Common myeloid progenitor, CD34-positive (primary cell): Measurements from ENCODE around the gene SLC4A4.

Source experiments
- CTCF ChIA-PET: fragments of 350-600 bp; sonication (Branson Sonifier 250); formaldehyde crosslinking; loops from one replicate; lab custom pipeline; 2021; ENCODE audit warnings: antibody characterized with exemption; lab: Charles Lee
- POLR2A ChIA-PET: fragments of 350-600 bp; sonication (Branson Sonifier 250); formaldehyde crosslinking; loops from one replicate; lab custom pipeline; 2021; ENCODE audit warnings: antibody characterized with exemption; lab: Charles Lee
- DNase-seq, 3 donors: peaks; one replicate each; pipeline versions ENCODE4 v3.0.0 to v3.0.0-alpha.2; 2013
- H3K27ac ChIP-seq, 2 experiments: 1 replicate in 1 of 2; 2 replicates in 1 of 2; pipeline ENCODE4 v1.7.0; 2013; ENCODE audit warnings: inconsistent platforms in 2 of 2, low read length in 2 of 2, mild to moderate bottlenecking in 2 of 2, low read depth in 1 of 2, moderate library complexity in 1 of 2; ENCODE audit not compliant: severe bottlenecking in 2 of 2, insufficient read depth in 1 of 2, poor library complexity in 1 of 2
- H3K27me3 ChIP-seq, 5 experiments: replicated peaks in 2 of 5; 1 replicate in 3 of 5; 2 replicates in 2 of 5; pipeline versions ENCODE4 v1.6.1 to v1.7.0; 2013; ENCODE audit warnings: low read length in 4 of 5, mild to moderate bottlenecking in 2 of 5, moderate library complexity in 2 of 5, inconsistent platforms in 1 of 5; ENCODE audit not compliant: insufficient read depth in 5 of 5, control insufficient read depth in 4 of 5
- H3K36me3 ChIP-seq, 4 experiments: 1 replicate in 2 of 4; 2 replicates in 2 of 4; pipeline versions ENCODE4 v1.6.1 to v1.7.0; 2013; ENCODE audit warnings: low read length in 3 of 4, control low read depth in 1 of 4, mild to moderate bottlenecking in 1 of 4; ENCODE audit not compliant: control insufficient read depth in 4 of 4, insufficient read depth in 4 of 4
- H3K4me1 ChIP-seq, 4 experiments: 1 replicate in 3 of 4; 2 replicates in 1 of 4; pipeline versions ENCODE4 v1.6.1 to v1.7.1; 2013; ENCODE audit warnings: low read length in 3 of 4, mild to moderate bottlenecking in 3 of 4, control low read depth in 1 of 4, inconsistent platforms in 1 of 4, moderate library complexity in 1 of 4; ENCODE audit not compliant: control insufficient read depth in 4 of 4, insufficient read depth in 4 of 4; ENCODE audit errors: control extremely low read depth in 1 of 4
- H3K4me3 ChIP-seq, 7 experiments: 1 replicate in 4 of 7; 2 replicates in 3 of 7; pipeline versions ENCODE4 v1.5.1 to v1.7.0; 2013; ENCODE audit warnings: mild to moderate bottlenecking in 7 of 7, low read length in 6 of 7, moderate library complexity in 6 of 7, inconsistent platforms in 2 of 7, low read depth in 2 of 7, control low read depth in 1 of 7; ENCODE audit not compliant: insufficient read depth in 4 of 7, control insufficient read depth in 1 of 7; ENCODE audit errors: extremely low read depth in 1 of 7
- H3K9me3 ChIP-seq, 5 experiments: 1 replicate in 4 of 5; 2 replicates in 1 of 5; pipeline versions ENCODE4 v1.6.1 to v1.7.1; 2013; ENCODE audit warnings: low read length in 4 of 5, mild to moderate bottlenecking in 2 of 5, inconsistent platforms in 1 of 5, low read depth in 1 of 5, moderate library complexity in 1 of 5; ENCODE audit not compliant: control insufficient read depth in 4 of 5, insufficient read depth in 2 of 5; ENCODE audit errors: control extremely low read depth in 1 of 5
- WGBS: methylation state at CpG from one replicate; pipeline ENCODE4 v1.1.5; 2013; ENCODE audit not compliant: insufficient coverage; 5-methylcytosine and 5-hydroxymethylcytosine counted together

The SLC4A4 gene

GRCh38 chr4:71461422-71461821 is 122.6 kb downstream of the SLC4A4 start:
- no peaks in the 10 kb centered on the region for H3K27me3 ChIP-seq
- H3K4me3 ChIP-seq: no peak overlapping the region
- H3K27ac ChIP-seq: no peak overlapping the region
- DNase-seq: no peak
- WGBS: 100% methylated on average over 3 of the region's 4 CpGs
- no peaks in the 10 kb centered on the region for H3K36me3 ChIP-seq
- ChIA-PET POLR2A (no interaction called here), CTCF (no interaction called here)
- no peaks in the 10 kb centered on the region for H3K9me3 ChIP-seq
- peaks cover 0 to 5% (median 2%) of the 10 kb centered on the region in 4 experiments for H3K4me1 ChIP-seq

GRCh38 chr4:71466775-71467174 is 128.0 kb downstream of the SLC4A4 start:
- Histone ChIP-seq H3K4me1 (peaks cover 0 to 5% (median 2%) of the 10 kb centered on the region in 4 experiments), H3K27ac (no peak overlapping the region), H3K4me3 (no peak overlapping the region), H3K36me3 (no peaks in the 10 kb centered on the region), H3K27me3 (no peaks in the 10 kb centered on the region), H3K9me3 (no peaks in the 10 kb centered on the region)
- DNase-seq: no peak
- 94% methylated on average over 3 of the region's 3 CpGs for WGBS
- POLR2A ChIA-PET: no interaction called here
- CTCF ChIA-PET: no interaction called here

GRCh38 chr4:71468116-71468710 is 129.4 kb downstream of the SLC4A4 start:
- no peaks in the 10 kb centered on the region for H3K27me3 ChIP-seq
- H3K9me3 ChIP-seq: no peaks in the 10 kb centered on the region
- no peak overlapping the region for H3K27ac ChIP-seq
- H3K4me1 ChIP-seq: peaks cover 0 to 5% (median 0%) of the 10 kb centered on the region in 4 experiments
- no peak for DNase-seq
- no peaks in the 10 kb centered on the region for H3K36me3 ChIP-seq
- ChIA-PET POLR2A (no interaction called here), CTCF (no interaction called here)
- no peak overlapping the region for H3K4me3 ChIP-seq
- no CpG with 5 or more reads among the region's 2 CpGs for WGBS

- Histone ChIP-seq H3K27me3 (no peaks in the 10 kb centered on the region), H3K4me1 (no peaks in the 10 kb centered on the region), H3K9me3 (no peaks in the 10 kb centered on the region), H3K4me3 (no peak overlapping the region), H3K27ac (no peak overlapping the region), H3K36me3 (no peaks in the 10 kb centered on the region)
- ChIA-PET CTCF (no interaction called here), POLR2A (no interaction called here)
- no peak for DNase-seq
Observed at GRCh38 chr4:71469541-71469940, 130.7 kb downstream of the SLC4A4 start.

GRCh38 chr4:71470524-71470923 is 131.7 kb downstream of the SLC4A4 start:
- POLR2A ChIA-PET: no interaction called here

GRCh38 chr4:71472946-71473345 is 134.1 kb downstream of the SLC4A4 start:
- no peaks in the 10 kb centered on the region for H3K9me3 ChIP-seq
- WGBS: 93% methylated on average over 2 of the region's 2 CpGs
- CTCF ChIA-PET: no interaction called here
- H3K36me3 ChIP-seq: no peaks in the 10 kb centered on the region
- H3K27ac ChIP-seq: no peak overlapping the region
- H3K27me3 ChIP-seq: no peaks in the 10 kb centered on the region
- DNase-seq: no peak
- POLR2A ChIA-PET: no interaction called here
- H3K4me1 ChIP-seq: no peaks in the 10 kb centered on the region
- H3K4me3 ChIP-seq: no peak overlapping the region

More at GRCh38 chr4:71470524-71470923, 131.7 kb downstream of the SLC4A4 start:
- Histone ChIP-seq H3K4me3 (no peak overlapping the region), H3K27me3 (no peaks in the 10 kb centered on the region), H3K9me3 (no peaks in the 10 kb centered on the region), H3K27ac (no peak overlapping the region), H3K36me3 (no peaks in the 10 kb centered on the region), H3K4me1 (no peaks in the 10 kb centered on the region)
- no peak for DNase-seq
- CTCF ChIA-PET: no interaction called here

GRCh38 chr4:71473541-71474240 is 134.9 kb downstream of the SLC4A4 start:
- no peak for DNase-seq
- H3K4me3 ChIP-seq: no peak overlapping the region
- H3K36me3 ChIP-seq: no peaks in the 10 kb centered on the region
- ChIA-PET POLR2A (no interaction called here), CTCF (no interaction called here)
- no peaks in the 10 kb centered on the region for H3K4me1 ChIP-seq
- H3K27ac ChIP-seq: no peak overlapping the region
- H3K9me3 ChIP-seq: no peaks in the 10 kb centered on the region
- H3K27me3 ChIP-seq: no peaks in the 10 kb centered on the region
- WGBS: 96% methylated on average over 3 of the region's 4 CpGs
